ENCODE data around the gene SEMA4D.

DNA sequence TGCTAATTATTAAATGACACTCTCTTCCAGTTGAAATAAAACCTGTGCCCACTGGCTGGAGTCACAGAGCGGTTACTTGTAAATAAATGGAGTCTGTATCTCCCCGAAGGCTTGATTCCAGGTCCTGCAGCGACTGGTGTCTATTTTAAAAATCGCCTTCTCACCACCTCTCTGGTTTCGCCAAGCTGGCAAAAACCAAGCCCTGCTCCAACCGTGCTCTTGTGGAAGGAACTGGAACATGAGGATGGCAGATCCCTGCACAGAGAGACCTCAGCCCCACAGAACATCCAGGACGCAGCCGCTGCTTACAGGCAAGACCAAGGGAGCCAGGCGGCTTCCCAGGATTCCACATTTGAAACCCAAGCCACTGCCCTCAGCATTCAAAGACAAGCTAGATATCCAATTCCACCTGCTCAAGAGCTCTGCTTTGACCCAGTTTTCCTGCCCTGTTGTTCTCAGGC is 15.0 kb downstream of the SEMA4D start:
- TF ChIP-seq EP300 (IDR thresholded peaks at IDR 0.05) (no peak), POLR2AphosphoS5 (IDR thresholded peaks at IDR 0.05) (no peak), POLR2A (IDR thresholded peaks at IDR 0.05) (no peak)
- TF ChIP-seq, protein P1, sequence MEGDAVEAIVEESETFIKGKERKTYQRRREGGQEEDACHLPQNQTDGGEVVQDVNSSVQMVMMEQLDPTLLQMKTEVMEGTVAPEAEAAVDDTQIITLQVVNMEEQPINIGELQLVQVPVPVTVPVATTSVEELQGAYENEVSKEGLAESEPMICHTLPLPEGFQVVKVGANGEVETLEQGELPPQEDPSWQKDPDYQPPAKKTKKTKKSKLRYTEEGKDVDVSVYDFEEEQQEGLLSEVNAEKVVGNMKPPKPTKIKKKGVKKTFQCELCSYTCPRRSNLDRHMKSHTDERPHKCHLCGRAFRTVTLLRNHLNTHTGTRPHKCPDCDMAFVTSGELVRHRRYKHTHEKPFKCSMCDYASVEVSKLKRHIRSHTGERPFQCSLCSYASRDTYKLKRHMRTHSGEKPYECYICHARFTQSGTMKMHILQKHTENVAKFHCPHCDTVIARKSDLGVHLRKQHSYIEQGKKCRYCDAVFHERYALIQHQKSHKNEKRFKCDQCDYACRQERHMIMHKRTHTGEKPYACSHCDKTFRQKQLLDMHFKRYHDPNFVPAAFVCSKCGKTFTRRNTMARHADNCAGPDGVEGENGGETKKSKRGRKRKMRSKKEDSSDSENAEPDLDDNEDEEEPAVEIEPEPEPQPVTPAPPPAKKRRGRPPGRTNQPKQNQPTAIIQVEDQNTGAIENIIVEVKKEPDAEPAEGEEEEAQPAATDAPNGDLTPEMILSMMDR (IDR thresholded peaks at IDR 0.05) = no peak
